Stimulated activated CD4-positive, alpha-beta T cell treated with anti-CD3 and anti-CD28 coated beads, Interleukin-12 subunit alpha, Interleukin-12 subunit beta, amount 100 ng/mL, for 4 hours (primary cell): ENCODE measurements around the gene OSBPL8.
A peak's percentile ranks its signal among the peaks of the same experiment; 100 is the strongest.
"Not testable (repeated sequence)": the region's sequence is repeated elsewhere in the genome, so short reads cannot be mapped to it uniquely, and the experiment has no call there.

Experiments used
- DNase-seq: peaks from one replicate; pipeline ENCODE4 v3.0.0-alpha.2; 2020

Gene OSBPL8

GRCh38 chr12:76413121-76413520 is 146.4 kb downstream of the OSBPL8 start:
- DNase-seq, result no peak

DNA sequence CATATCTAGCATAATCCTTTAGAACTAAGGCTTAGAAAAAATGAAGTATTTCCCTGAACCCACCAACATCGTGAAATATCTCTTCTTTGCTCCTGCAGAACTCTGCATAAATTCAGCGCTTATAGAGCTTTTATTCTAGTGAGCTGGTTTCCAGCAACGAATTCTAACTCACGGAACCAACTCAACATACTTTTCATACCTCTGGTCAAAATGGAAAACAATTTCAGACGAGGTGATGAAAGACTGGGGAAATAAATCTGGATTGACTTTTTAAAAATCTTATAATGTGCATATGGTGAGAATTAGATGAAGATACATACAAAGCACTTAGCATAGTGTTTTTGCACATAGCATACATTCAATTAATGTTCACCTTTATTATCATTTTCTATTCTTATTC is 148.8 kb downstream of the OSBPL8 start:
- no peak for DNase-seq

GRCh38 chr12:76410371-76410770 is 149.2 kb downstream of the OSBPL8 start:
- DNase-seq, result no peak

DNA sequence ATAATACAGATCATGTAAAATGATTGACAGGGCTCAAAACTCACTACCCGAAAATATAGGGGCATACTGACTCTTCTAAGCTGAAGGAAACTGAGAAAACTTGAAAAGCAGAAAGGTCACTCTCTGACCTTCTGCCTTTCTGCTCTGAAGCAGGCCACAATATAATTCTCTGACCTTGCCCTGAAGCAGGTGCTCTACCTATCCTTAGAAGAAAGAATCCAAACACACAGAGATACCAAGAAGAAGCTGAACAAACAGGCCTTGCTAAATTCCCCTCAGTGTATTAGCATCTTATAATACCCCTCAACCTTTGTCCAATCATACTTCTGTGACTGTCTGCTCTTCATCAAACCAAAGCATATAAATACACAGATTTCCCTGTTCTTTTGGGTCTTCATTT is 150.5 kb downstream of the OSBPL8 start:
- no peak for DNase-seq

DNA sequence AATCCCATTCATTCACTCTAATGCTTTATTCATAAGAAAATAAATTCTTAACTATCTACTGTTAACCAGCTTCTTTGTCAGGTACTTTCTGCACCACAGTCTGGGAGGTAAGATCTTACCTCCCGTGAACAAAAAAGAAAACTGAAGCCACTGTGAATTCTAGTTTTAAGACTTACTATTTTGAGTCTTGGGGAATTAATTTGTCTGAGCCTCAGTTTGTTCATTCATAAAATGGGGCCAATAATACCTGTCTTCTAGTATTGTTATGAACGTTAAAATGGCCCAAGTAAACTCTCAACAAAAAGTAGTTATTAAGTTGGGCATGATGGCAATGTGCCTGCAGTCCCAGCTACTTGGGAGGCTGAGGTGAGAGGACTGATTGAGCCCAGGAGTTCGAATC is 151.9 kb downstream of the OSBPL8 start:
- DNase-seq, result no peak

GRCh38 chr12:76402259-76402658 is 157.3 kb downstream of the OSBPL8 start:
- DNase-seq, result no peak

DNA sequence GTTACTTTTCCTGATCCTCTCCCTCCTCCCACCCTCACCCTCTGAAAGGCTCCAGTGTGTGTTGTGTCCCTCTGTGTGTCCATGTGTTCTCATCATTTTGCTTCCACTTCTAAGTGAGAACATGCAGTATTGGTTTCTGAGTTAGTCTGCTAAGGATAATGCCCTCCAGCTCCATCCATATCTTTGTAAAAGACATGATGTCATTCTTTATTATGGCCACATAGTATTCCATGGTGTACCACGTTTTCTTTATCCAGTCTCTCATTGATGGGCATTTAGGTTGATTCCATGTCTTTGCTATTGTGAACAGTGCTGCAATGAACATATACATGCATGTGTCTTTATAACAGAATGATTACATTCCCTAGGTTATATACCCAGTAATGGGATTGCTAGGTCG is 159.4 kb downstream of the OSBPL8 start:
- no peak for DNase-seq

GRCh38 chr12:76399040-76399439 is 160.5 kb downstream of the OSBPL8 start:
- no peak for DNase-seq

- no peak for DNase-seq
These were observed 161.5 kb downstream of the OSBPL8 start for GRCh38 chr12:76398106-76398505.

- no peak for DNase-seq
These were observed 168.1 kb downstream of the OSBPL8 start for GRCh38 chr12:76391461-76391860.

GRCh38 chr12:76387614-76388013 is 172.0 kb downstream of the OSBPL8 start:
- DNase-seq, result no peak

- no peak for DNase-seq
These were observed 175.0 kb downstream of the OSBPL8 start for GRCh38 chr12:76384560-76384959.

- DNase-seq, result no peak
These were observed 175.6 kb downstream of the OSBPL8 start for GRCh38 chr12:76383988-76384387.

GRCh38 chr12:76379261-76379660 is 180.3 kb downstream of the OSBPL8 start:
- DNase-seq, result no peak

GRCh38 chr12:76376876-76377275 is 182.7 kb downstream of the OSBPL8 start:
- not testable (repeated sequence) for DNase-seq

- DNase-seq, result no peak
These were observed 183.6 kb downstream of the OSBPL8 start for GRCh38 chr12:76375939-76376338.

- no peak for DNase-seq
These were observed 184.1 kb downstream of the OSBPL8 start for GRCh38 chr12:76375470-76375869.

GRCh38 chr12:76374386-76375020 is 185.1 kb downstream of the OSBPL8 start:
- DNase-seq, result no peak

GRCh38 chr12:76368230-76368629 is 191.3 kb downstream of the OSBPL8 start:
- DNase-seq, result no peak

DNA sequence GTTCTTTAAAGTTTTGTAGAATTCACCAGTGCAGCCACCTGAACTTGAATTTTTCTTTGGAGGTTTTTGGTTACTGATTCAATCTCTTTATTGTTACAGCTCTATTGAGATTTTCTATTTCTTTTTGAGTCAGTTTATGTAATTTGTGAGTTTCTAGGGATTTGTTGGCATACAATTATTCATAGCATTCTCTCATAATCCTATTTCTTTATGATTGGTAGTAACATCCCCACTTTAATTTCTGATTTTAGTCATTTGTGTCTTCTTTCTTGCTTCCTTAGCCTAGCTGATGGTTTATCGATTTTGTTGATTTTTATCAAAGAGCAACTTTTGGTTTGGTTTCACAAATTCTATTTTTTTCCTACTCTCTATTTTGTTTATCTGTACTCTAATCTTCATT is 193.4 kb downstream of the OSBPL8 start:
- no peak for DNase-seq

GRCh38 chr12:76364131-76364530 is 195.4 kb downstream of the OSBPL8 start:
- not testable (repeated sequence) for DNase-seq

GRCh38 chr12:76360316-76360715 is 199.3 kb downstream of the OSBPL8 start:
- DNase-seq, result no peak

DNA sequence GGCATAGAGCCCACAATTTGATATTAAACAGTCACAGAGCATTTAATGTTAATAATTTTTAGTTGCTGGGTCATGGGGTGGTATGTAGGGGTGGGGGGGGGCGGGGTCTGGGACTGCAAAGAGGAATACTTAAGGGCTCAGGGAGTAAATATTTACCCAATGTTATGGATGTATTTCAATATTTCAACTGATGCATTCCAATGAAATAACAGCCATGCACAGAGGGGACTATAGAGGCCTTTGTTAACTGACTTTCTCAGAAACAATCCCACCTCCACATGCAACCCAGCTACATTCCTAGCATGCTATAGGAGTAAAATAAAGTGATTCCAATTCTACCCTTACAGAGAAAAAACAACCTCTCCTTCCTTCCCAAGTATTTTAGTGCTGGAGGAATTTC is 203.5 kb downstream of the OSBPL8 start:
- no peak for DNase-seq

DNA sequence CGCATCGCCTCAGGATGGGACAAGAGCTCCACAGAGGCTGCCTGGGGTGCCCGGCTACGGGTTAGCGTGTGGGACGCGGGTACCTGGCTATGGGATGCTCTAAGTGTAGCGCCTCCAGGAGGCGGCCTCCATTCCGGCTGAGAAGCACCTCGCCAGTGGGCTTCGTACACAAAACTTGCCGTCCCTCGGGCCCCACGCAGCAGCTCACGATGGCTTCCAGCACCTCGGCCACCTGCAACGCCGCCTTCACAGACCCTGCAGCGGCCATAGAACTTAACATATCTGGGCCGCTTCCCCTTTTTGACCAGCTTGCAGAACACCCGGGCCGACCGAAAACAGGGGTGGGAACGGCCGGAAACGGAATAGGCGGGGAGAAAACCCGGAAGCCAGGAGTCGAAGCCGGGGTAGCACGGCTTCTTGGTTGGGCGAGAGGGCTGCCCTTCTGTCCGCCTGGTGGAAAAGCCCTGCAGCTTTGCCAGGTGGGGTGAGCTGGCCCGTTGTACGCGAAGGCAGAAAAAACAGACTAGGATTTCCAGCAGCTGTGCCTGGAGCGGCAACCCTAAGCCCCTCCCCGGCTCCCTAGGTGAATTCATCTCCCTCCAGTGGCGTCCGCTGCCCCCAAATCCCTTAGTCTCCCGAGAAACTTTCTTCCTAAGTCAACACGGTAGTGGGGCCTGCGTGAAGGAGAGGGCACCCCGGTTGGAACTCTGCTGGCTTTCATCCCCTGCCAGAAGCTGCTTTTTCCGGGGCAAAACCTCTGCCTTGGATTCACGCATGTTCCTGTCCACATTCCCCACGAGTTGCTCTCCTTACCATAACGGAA is 211.3 kb downstream of the OSBPL8 start, which contains the start of gene BBS10:
Gene BBS10, minus strand, starts transcription at position 337 of the 823 bp plus-strand sequence. Its CDS starts 57 bp downstream, at position 280.
- peak; percentile 80 for DNase-seq
